ENCODE results near the gene RPE65.
A peak's percentile ranks its signal among the peaks of the same experiment; 100 is the strongest.
"Not testable (repeated sequence)": the region's sequence is repeated elsewhere in the genome, so short reads cannot be mapped to it uniquely, and the experiment has no call there.

RPE65 gene

GRCh38 chr1:68449901-68450300, at the start of gene RPE65:
RPE65 (minus strand) TSS chr1:68449954; CDS start chr1:68449905, 49 bp downstream.
- DNase-seq: no peak

GRCh38 chr1:68497358-68497698, 47.6 kb upstream of the RPE65 start:
- no peak for DNase-seq

GRCh38 chr1:68496680-68497357, 47.1 kb upstream of the RPE65 start, which contains the start of gene DEPDC1:
DEPDC1 (minus strand) TSS chr1:68497082; CDS start chr1:68496999, 83 bp downstream.
- DNase-seq: peak; percentile 89

GRCh38 chr1:68495968-68496679, 46.4 kb upstream of the RPE65 start:
- peak; percentile 40 for DNase-seq

GRCh38 chr1:68495532-68495931, 45.8 kb upstream of the RPE65 start:
- no peak for DNase-seq

GRCh38 chr1:68493193-68493592, 43.4 kb upstream of the RPE65 start:
- DNase-seq: no peak

GRCh38 chr1:68492255-68492654, 42.5 kb upstream of the RPE65 start:
- DNase-seq: not testable (repeated sequence)

- no peak for DNase-seq
These were observed 40.4 kb upstream of the RPE65 start for GRCh38 chr1:68490046-68490651.

GRCh38 chr1:68485431-68486022, 35.8 kb upstream of the RPE65 start:
- no peak for DNase-seq

- no peak for DNase-seq
These were observed 34.9 kb upstream of the RPE65 start for GRCh38 chr1:68484618-68485017.

- DNase-seq: no peak
These were observed 31.3 kb upstream of the RPE65 start for GRCh38 chr1:68481041-68481440.

GRCh38 chr1:68479501-68479900, 29.7 kb upstream of the RPE65 start:
- DNase-seq: no peak

- DNase-seq: no peak
These were observed 28.9 kb upstream of the RPE65 start for GRCh38 chr1:68478662-68479061.

- not testable (repeated sequence) for DNase-seq
These were observed 26.9 kb upstream of the RPE65 start for GRCh38 chr1:68476626-68477025.

GRCh38 chr1:68473060-68473459, 23.3 kb upstream of the RPE65 start:
- DNase-seq: no peak

GRCh38 chr1:68470388-68470970, 20.7 kb upstream of the RPE65 start:
- DNase-seq: no peak

GRCh38 chr1:68464891-68465290, 15.1 kb upstream of the RPE65 start:
- no peak for DNase-seq

- DNase-seq: no peak
These were observed 11.2 kb upstream of the RPE65 start for GRCh38 chr1:68460935-68461334.

GRCh38 chr1:68459796-68460195, 10.0 kb upstream of the RPE65 start:
- no peak for DNase-seq

- no peak for DNase-seq
These were observed 9.3 kb upstream of the RPE65 start for GRCh38 chr1:68459091-68459490.

GRCh38 chr1:68456202-68456601, 6.4 kb upstream of the RPE65 start:
- no peak for DNase-seq

GRCh38 chr1:68454534-68454933, 4.8 kb upstream of the RPE65 start:
- no peak for DNase-seq

GRCh38 chr1:68453060-68453670, 3.4 kb upstream of the RPE65 start:
- DNase-seq: no peak

Measured in RPMI8226 (cell line).